ENCODE measurements around the gene ZNF487. TPM values are rescaled to one million over a fixed set of nuclear protein-coding genes. Genes with fewer than 3 reads are reported as not detected.
"Not testable (repeated sequence)": the region's sequence is repeated elsewhere in the genome, so short reads cannot be mapped to it uniquely, and the experiment has no call there.

The ZNF487 gene
- total RNA-seq, 6 donors from 2014 or later = 4.5 to 25.0 (median 11.0) TPM

DNA sequence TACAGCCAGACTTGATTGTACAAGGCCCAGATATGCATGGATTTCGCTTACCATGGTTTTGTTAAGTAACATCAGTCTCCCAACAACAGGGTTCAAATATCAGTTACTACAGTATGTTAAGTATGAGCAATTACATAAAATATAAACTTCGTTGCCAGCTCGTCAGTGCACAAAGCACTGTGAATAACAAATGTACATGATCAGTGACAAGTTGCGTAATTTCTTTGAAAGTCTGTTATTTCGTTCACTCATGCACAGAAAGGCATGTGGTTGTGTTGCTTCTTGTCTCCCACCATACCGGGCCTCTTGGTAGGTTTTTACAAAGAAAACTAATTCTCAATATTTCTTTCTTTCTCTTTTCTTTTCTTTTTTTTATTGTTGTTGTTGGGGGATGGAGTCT lies 12.5 kb upstream of the ZNF487 start:
- no peak for TF ChIP-seq EP300 (IDR thresholded peaks at IDR 0.05)
- TF ChIP-seq, protein P1, sequence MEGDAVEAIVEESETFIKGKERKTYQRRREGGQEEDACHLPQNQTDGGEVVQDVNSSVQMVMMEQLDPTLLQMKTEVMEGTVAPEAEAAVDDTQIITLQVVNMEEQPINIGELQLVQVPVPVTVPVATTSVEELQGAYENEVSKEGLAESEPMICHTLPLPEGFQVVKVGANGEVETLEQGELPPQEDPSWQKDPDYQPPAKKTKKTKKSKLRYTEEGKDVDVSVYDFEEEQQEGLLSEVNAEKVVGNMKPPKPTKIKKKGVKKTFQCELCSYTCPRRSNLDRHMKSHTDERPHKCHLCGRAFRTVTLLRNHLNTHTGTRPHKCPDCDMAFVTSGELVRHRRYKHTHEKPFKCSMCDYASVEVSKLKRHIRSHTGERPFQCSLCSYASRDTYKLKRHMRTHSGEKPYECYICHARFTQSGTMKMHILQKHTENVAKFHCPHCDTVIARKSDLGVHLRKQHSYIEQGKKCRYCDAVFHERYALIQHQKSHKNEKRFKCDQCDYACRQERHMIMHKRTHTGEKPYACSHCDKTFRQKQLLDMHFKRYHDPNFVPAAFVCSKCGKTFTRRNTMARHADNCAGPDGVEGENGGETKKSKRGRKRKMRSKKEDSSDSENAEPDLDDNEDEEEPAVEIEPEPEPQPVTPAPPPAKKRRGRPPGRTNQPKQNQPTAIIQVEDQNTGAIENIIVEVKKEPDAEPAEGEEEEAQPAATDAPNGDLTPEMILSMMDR (IDR thresholded peaks at IDR 0.05) = no peak
- no peak for TF ChIP-seq POLR2AphosphoS5 (IDR thresholded peaks at IDR 0.05)
- TF ChIP-seq POLR2A (IDR thresholded peaks at IDR 0.05) = no peak
- Histone ChIP-seq H3K9me3 (no peaks in the 10 kb centered on the region), H3K27ac (no peak overlapping the region), H3K27me3 (no peaks in the 10 kb centered on the region), H3K4me3 (no peak overlapping the region), H3K36me3 (no peaks in the 10 kb centered on the region), H3K4me1 (peaks cover 11 to 14% (median 13%) of the 10 kb centered on the region in 4 donors)
- WGBS, 2 donors = 76% methylated on average over 6 of the region's 6 CpGs
- DNase-seq (no peak), ATAC-seq (ENCODE audit: low FRiP score in 2 of 2) (no peak)

DNA sequence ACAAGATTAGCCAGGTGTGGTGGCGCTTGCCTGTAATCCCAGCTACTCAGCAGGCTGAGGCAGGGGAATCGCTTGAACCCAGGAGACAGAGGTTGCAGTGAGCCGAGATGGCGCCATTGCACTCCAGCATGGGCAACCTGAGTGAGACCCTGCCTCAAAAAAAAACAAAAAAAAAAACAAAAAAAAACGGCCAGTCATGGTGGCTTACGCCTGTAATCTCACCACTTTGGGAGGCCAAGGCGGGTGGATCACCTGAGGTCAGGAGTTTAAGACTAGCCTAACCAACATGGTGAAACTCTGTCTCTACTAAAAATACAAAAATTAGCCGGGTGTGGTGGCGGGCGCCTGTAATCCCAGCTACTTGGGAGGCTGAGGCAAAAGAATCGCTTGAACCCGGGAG lies 10.4 kb upstream of the ZNF487 start:
- ATAC-seq (ENCODE audit: low FRiP score in 2 of 2); H3K27ac ChIP-seq; H3K36me3 ChIP-seq; DNase-seq; H3K4me1 ChIP-seq; H3K9me3 ChIP-seq; H3K4me3 ChIP-seq; H3K27me3 ChIP-seq: not testable (repeated sequence)
- 93 to 94% methylated on average over 12 of the region's 12 CpGs for WGBS, 2 donors

DNA sequence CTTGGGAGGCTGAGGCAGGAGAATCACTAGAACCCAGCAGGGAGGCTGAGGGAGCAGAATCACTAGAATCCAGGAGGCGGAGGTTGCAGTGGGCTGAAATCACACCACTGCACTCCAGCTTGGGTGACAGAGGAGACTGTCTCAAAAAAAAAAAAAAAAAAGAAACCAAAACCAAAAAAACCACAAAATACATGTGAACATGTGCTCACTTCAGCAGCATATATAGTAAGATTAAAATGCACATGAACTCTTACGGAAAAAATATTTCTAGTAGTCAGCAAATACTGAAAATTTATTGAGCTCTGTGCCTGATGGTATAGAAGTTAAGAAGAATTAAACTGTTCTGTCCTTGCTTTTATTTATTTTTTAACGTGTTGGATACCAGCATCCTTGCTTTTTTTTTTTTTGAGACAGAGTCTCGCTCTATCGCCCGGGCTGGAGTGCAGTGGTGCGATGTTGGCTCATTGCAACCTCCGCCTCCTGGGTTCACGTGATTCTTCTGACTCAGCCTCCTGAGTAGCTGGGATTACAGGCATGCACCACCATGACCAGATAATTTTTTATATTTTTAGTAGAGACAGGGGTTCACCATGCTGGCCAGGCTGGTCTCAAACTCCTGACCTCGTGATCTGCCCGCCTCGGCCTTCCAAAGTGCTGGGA lies 9.6 kb upstream of the ZNF487 start:
- TF ChIP-seq POLR2AphosphoS5 (IDR thresholded peaks at IDR 0.05) = no peak
- 89 to 92% methylated on average over 12 of the region's 12 CpGs for WGBS, 2 donors
- no peak for DNase-seq
- no peak overlapping the region for H3K4me3 ChIP-seq
- no peak overlapping the region for H3K27ac ChIP-seq
- no peak for ATAC-seq (ENCODE audit: low FRiP score in 2 of 2)
- no peaks in the 10 kb centered on the region for H3K4me1 ChIP-seq
- no peaks in the 10 kb centered on the region for H3K36me3 ChIP-seq
- no peaks in the 10 kb centered on the region for H3K27me3 ChIP-seq
- no peaks in the 10 kb centered on the region for H3K9me3 ChIP-seq

DNA sequence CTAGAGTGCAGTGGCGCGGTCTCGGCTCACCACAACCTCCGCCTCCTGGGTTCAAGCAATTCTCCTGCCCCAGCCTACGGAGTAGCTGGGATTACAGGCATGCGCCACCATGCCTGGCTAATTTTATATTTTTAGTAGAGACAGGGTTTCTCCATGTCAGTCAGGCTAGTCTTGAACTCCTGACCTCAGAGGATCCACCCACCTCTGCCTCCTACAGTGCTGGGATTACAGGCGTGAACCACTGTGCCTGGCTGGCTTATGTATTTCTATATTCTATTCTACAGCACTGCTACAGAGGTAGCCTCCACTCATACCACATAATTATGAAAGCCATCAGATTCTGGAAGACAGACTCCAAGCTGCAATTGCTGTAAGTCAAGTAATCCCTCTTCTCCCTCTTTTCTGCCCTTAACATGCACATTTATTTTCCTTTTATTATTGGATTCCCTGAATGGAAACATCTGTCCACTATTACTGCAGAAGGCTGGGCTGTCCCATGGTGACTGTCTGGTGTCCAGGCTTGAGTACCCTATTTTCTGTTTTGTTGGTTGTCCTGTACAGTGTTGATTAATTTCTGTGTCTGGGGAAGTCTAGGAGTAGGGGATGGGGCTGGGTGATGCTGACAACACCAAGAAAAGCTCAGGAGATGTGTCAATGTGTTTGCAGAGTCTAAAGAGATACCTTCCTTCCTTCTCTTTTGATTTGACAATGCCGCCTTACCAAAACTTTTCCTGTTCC lies 5.8 kb upstream of the ZNF487 start:
- ATAC-seq (ENCODE audit: low FRiP score in 2 of 2) (no peak), DNase-seq (no peak)
- WGBS, 2 donors = 88 to 93% methylated on average over 8 of the region's 8 CpGs
- no peak overlapping the region for H3K4me3 ChIP-seq
- no peak for TF ChIP-seq POLR2AphosphoS5 (IDR thresholded peaks at IDR 0.05)
- no peak for TF ChIP-seq EP300 (IDR thresholded peaks at IDR 0.05)
- TF ChIP-seq, protein P1 (IDR thresholded peaks at IDR 0.05) = no peak
- TF ChIP-seq POLR2A (IDR thresholded peaks at IDR 0.05) = no peak
- no peaks in the 10 kb centered on the region for H3K36me3 ChIP-seq
- peaks cover 0 to 9% (median 0%) of the 10 kb centered on the region in 4 donors for H3K4me1 ChIP-seq
- no peaks in the 10 kb centered on the region for H3K9me3 ChIP-seq
- no peaks in the 10 kb centered on the region for H3K27me3 ChIP-seq
- no peak overlapping the region for H3K27ac ChIP-seq

DNA sequence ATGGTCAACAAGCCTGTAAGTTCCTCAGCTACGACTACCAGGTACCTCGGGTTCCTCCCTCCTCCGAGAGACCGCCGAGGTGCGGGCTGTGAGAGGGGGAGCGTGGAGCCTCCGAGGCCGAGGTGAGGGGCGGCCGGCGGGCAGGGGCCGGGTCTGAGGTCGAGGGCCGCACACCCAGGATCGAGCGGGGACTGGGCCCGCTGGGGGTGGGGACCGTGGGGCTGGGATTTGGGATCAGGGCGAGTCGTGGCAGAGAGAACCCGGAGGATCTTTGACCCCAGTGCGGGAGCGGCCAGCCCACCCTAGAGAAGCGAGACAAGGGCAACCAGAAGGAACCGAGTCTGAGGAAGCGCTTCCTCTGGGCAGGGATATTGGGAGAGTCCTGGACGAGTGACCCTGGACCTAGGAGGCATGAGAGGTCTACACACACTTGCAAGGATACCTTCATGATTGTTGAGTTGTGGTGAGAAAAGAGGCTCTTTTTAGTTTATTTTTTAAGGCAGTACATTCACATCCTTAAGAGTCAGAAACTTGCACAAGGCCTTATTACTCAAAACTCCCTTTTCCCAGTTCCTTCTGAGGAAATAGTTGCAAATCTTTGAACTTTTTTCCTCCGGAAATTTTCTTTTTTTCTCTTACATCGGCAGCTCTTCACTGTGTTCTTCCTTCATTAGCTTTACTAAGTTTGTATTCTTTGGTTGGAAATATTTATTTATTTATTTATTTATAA lies 395 bp downstream of the ZNF487 start:
- TF ChIP-seq POLR2A (IDR thresholded peaks at IDR 0.05) = no peak
- TF ChIP-seq, protein P1 (IDR thresholded peaks at IDR 0.05) = no peak
- no peak for TF ChIP-seq POLR2AphosphoS5 (IDR thresholded peaks at IDR 0.05)
- peak in 1 of 4 donors; percentile 1 for TF ChIP-seq EP300 (IDR thresholded peaks at IDR 0.05)
- H3K36me3 ChIP-seq = no peaks in the 10 kb centered on the region
- H3K4me3 ChIP-seq = peak overlapping the region; percentile 66 to 83 (median 74)
- peak in 1 of 2 donors; percentile 3 for ATAC-seq (ENCODE audit: low FRiP score in 2 of 2)
- no peaks in the 10 kb centered on the region for H3K27me3 ChIP-seq
- 6 to 30% methylated on average over 6 to 30 of the region's 30 CpGs for WGBS, 2 donors
- H3K27ac ChIP-seq = peak overlapping the region; percentile 92 to 99 (median 98)
- no peak for DNase-seq
- H3K4me1 ChIP-seq = peaks cover 2 to 18% (median 11%) of the 10 kb centered on the region in 4 donors
- no peaks in the 10 kb centered on the region for H3K9me3 ChIP-seq

Data from upper lobe of left lung (tissue), 6 donors.